ENCODE measurements around the gene MAG. TPM values are rescaled to one million over a fixed set of nuclear protein-coding genes. Genes with fewer than 3 reads are reported as not detected.

MAG gene
- total and polyA plus RNA-seq, 2 donors (not counting 1 experiment from before 2014, with no cell fraction given), result 0.50 TPM; not detected in 1

- DNase-seq (ENCODE audit: low read depth in 2 of 2), result no peak
- Histone ChIP-seq H3K27me3 (ENCODE audit: control insufficient read depth, insufficient read depth, low read length) (no peaks in the 10 kb centered on the region), H3K27ac (ENCODE audit: insufficient read depth, low read length) (no peak overlapping the region), H3K4me1 (ENCODE audit: control insufficient read depth, extremely low read depth, insufficient read depth, low read length) (no peaks in the 10 kb centered on the region), H2AFZ (ENCODE audit: low read length) (no peak overlapping the region), H3K79me2 (ENCODE audit: control insufficient read depth, insufficient read depth, low read length) (no peaks in the 10 kb centered on the region), H3K9ac (ENCODE audit: insufficient read depth, low read length) (no peak overlapping the region), H3K9me3 (ENCODE audit: control insufficient read depth, insufficient read depth, low read depth, low read length) (no peaks in the 10 kb centered on the region), H4K20me1 (ENCODE audit: control insufficient read depth, extremely low read depth, insufficient read depth, low read length) (no peaks in the 10 kb centered on the region), H3K4me3 (replicated peaks in 1 of 4; ENCODE audit: control extremely low read depth in 1 of 4, insufficient read depth in 1 of 4, low read depth in 3 of 4, low read length in 4 of 4) (no peak overlapping the region), H3K36me3 (ENCODE audit: control insufficient read depth, insufficient read depth, low read length) (no peaks in the 10 kb centered on the region), H3K4me2 (ENCODE audit: extremely low read depth, insufficient read depth, low read length) (no peak overlapping the region)
- TF ChIP-seq, protein P1, sequence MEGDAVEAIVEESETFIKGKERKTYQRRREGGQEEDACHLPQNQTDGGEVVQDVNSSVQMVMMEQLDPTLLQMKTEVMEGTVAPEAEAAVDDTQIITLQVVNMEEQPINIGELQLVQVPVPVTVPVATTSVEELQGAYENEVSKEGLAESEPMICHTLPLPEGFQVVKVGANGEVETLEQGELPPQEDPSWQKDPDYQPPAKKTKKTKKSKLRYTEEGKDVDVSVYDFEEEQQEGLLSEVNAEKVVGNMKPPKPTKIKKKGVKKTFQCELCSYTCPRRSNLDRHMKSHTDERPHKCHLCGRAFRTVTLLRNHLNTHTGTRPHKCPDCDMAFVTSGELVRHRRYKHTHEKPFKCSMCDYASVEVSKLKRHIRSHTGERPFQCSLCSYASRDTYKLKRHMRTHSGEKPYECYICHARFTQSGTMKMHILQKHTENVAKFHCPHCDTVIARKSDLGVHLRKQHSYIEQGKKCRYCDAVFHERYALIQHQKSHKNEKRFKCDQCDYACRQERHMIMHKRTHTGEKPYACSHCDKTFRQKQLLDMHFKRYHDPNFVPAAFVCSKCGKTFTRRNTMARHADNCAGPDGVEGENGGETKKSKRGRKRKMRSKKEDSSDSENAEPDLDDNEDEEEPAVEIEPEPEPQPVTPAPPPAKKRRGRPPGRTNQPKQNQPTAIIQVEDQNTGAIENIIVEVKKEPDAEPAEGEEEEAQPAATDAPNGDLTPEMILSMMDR (conservative IDR thresholded peaks at IDR 0.05 in 1 of 2, IDR thresholded peaks at IDR 0.05 in 1 of 2; ENCODE audit: low read depth in 1 of 2, low read length in 2 of 2), result no peak
- TF ChIP-seq EZH2 (IDR thresholded peaks at IDR 0.05; ENCODE audit: low read length, missing control alignments), result no peak
These were observed 45.4 kb downstream of the MAG start for GRCh38 chr19:35337097-35337983.

GRCh38 chr19:35337984-35338296, 46.0 kb downstream of the MAG start:
- H3K4me3 ChIP-seq (replicated peaks in 1 of 4; ENCODE audit: control extremely low read depth in 1 of 4, insufficient read depth in 1 of 4, low read depth in 3 of 4, low read length in 4 of 4), result no peak overlapping the region
- H3K27me3 ChIP-seq (ENCODE audit: control insufficient read depth, insufficient read depth, low read length), result no peaks in the 10 kb centered on the region
- TF ChIP-seq, protein P1 (conservative IDR thresholded peaks at IDR 0.05 in 1 of 2, IDR thresholded peaks at IDR 0.05 in 1 of 2; ENCODE audit: low read depth in 1 of 2, low read length in 2 of 2), result no peak
- no peak for TF ChIP-seq EZH2 (IDR thresholded peaks at IDR 0.05; ENCODE audit: low read length, missing control alignments)
- no peak overlapping the region for H3K4me2 ChIP-seq (ENCODE audit: extremely low read depth, insufficient read depth, low read length)
- H3K9me3 ChIP-seq (ENCODE audit: control insufficient read depth, insufficient read depth, low read depth, low read length), result no peaks in the 10 kb centered on the region
- H3K27ac ChIP-seq (ENCODE audit: insufficient read depth, low read length), result no peak overlapping the region
- no peaks in the 10 kb centered on the region for H4K20me1 ChIP-seq (ENCODE audit: control insufficient read depth, extremely low read depth, insufficient read depth, low read length)
- no peaks in the 10 kb centered on the region for H3K79me2 ChIP-seq (ENCODE audit: control insufficient read depth, insufficient read depth, low read length)
- DNase-seq (ENCODE audit: low read depth in 2 of 2), result no peak
- no peaks in the 10 kb centered on the region for H3K36me3 ChIP-seq (ENCODE audit: control insufficient read depth, insufficient read depth, low read length)
- H3K9ac ChIP-seq (ENCODE audit: insufficient read depth, low read length), result no peak overlapping the region
- H3K4me1 ChIP-seq (ENCODE audit: control insufficient read depth, extremely low read depth, insufficient read depth, low read length), result no peaks in the 10 kb centered on the region
- H2AFZ ChIP-seq (ENCODE audit: low read length), result no peak overlapping the region

DNA sequence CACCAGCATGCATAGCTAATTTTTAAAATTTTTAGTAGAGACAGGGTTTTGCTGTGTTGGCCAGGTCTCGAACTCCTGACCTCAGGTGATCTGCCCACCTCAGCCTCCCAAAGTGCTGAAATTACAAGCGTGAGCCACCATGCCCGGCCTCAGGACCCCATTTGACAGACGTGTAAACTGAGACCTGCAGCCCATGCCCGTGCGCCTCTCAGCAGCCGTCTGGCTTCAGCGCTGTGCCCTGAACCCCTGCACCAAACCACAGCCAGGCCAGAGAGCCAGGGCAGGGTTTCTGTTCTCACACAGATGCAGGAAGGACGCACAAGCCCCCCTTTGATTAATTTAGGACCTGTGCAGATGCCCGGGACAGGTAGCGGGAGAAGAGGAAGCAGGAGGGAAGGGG, 48.5 kb downstream of the MAG start:
- Histone ChIP-seq H3K9me3 (ENCODE audit: control insufficient read depth, insufficient read depth, low read depth, low read length) (no peaks in the 10 kb centered on the region), H3K9ac (ENCODE audit: insufficient read depth, low read length) (no peak overlapping the region), H3K4me3 (replicated peaks in 1 of 4; ENCODE audit: control extremely low read depth in 1 of 4, insufficient read depth in 1 of 4, low read depth in 3 of 4, low read length in 4 of 4) (no peak overlapping the region), H3K27me3 (ENCODE audit: control insufficient read depth, insufficient read depth, low read length) (no peaks in the 10 kb centered on the region), H3K4me1 (ENCODE audit: control insufficient read depth, extremely low read depth, insufficient read depth, low read length) (no peaks in the 10 kb centered on the region), H2AFZ (ENCODE audit: low read length) (no peak overlapping the region), H3K4me2 (ENCODE audit: extremely low read depth, insufficient read depth, low read length) (no peak overlapping the region), H3K27ac (ENCODE audit: insufficient read depth, low read length) (no peak overlapping the region), H3K36me3 (ENCODE audit: control insufficient read depth, insufficient read depth, low read length) (no peaks in the 10 kb centered on the region), H4K20me1 (ENCODE audit: control insufficient read depth, extremely low read depth, insufficient read depth, low read length) (no peaks in the 10 kb centered on the region), H3K79me2 (ENCODE audit: control insufficient read depth, insufficient read depth, low read length) (no peaks in the 10 kb centered on the region)
- DNase-seq (ENCODE audit: low read depth in 2 of 2), result no peak
- no peak for TF ChIP-seq EZH2 (IDR thresholded peaks at IDR 0.05; ENCODE audit: low read length, missing control alignments)
- TF ChIP-seq, protein P1 (conservative IDR thresholded peaks at IDR 0.05 in 1 of 2, IDR thresholded peaks at IDR 0.05 in 1 of 2; ENCODE audit: low read depth in 1 of 2, low read length in 2 of 2), result no peak

Measured in fibroblast of lung (primary cell).